ENCODE measurements around the gene VENTX.
"Not testable (repeated sequence)": the region's sequence is repeated elsewhere in the genome, so short reads cannot be mapped to it uniquely, and the experiment has no call there.

VENTX gene

GRCh38 chr10:133217800-133218589, 19.7 kb upstream of the VENTX start:
- DNase-seq = no peak

DNA sequence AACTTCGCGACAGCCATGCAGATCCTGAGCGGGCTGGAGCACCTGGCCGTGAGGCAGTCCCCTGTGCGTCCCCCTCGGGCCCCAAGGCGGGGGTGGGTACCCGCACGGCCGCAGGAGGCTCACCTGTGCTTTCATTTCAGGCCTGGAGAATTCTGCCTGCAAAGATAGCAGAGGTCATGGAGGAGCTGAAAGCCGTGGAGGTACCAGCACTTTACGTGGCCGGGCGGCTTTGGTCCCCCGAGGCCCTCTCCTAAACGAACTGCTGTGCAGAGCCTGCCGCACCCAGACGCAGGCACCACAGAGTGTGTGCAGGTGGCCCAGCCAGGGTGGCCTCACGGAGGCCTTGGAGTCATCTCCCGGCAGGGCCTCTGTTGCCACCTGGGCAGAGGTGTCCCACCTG, 18.8 kb upstream of the VENTX start:
- no peak for DNase-seq

DNA sequence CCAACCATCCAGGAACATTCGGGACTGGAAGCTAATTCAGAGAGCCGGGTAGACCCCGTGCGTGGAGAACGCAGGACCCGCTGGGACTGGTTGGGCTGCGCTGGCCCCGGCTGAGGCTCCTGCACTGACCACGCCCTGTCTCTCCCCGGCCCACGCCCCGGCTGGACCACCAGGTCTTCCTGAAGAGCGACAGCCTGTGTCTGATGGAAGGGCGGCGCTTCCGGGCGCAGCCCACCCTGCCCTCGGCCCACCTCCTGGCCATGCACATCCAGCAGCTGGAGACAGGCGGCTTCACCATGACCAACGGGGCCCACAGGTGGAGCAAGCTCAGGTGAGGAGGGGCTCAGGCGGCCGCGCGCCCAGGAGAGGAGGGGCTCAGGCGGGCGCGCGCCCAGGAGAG, 17.9 kb upstream of the VENTX start:
- no peak for DNase-seq

DNA sequence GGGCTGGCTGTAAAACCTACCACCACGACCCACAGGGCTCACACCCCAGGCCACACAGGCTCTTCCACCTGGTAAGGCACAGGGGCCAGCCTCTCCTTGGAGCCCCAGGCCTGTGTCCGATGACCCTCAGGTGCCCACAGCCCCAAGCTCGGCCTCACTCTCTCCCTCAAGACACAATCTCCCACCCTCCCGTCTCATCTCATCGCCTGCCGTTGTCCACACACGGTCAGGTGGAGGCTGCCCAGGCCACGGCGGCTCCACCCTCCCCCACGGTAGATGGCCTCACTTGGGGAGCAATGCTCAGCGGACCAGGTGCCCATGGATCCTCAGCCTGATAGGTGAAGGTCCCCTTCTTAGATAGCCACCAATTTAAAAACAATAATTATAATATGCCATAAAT, 16.3 kb upstream of the VENTX start:
- no peak for DNase-seq

DNA sequence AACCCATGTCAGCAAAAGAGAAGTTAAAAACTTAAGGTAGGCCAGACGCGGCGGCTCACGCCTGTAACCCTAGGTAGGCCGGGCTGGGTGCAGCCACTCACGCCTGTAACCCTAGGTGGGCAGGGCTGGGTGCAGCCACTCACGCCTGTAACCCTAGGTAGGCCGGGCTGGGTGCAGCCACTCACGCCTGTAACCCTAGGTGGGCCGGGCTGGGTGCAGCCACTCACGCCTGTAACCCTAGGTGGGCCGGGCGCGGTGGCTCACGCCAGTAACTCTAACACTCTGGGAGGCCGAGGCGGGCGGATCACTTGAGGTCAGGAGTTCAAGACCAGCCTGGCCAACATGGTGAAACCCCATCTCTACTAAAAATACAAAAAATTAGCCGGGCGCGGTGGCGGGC, 15.9 kb upstream of the VENTX start:
- not testable (repeated sequence) for DNase-seq

DNA sequence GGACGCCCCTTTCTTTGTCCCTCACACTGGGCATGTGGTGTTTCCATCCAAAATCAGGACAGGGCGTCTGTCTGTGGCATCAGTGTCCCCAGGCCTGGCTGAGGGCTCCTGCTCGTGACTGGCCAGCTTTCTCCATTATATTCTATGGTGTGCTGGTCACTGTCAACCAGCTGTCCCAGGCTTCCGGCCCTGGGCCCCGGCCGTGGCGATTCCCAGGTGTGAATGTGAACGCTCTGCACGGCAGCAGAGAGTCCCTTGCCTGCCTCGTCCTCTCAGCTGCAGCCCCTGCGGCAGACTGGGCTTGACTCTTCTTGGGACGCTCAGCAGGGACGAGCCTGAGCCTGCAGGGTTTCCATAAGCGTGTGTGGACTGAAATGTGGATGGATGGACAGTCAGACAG, 13.6 kb upstream of the VENTX start:
- DNase-seq = no peak

DNA sequence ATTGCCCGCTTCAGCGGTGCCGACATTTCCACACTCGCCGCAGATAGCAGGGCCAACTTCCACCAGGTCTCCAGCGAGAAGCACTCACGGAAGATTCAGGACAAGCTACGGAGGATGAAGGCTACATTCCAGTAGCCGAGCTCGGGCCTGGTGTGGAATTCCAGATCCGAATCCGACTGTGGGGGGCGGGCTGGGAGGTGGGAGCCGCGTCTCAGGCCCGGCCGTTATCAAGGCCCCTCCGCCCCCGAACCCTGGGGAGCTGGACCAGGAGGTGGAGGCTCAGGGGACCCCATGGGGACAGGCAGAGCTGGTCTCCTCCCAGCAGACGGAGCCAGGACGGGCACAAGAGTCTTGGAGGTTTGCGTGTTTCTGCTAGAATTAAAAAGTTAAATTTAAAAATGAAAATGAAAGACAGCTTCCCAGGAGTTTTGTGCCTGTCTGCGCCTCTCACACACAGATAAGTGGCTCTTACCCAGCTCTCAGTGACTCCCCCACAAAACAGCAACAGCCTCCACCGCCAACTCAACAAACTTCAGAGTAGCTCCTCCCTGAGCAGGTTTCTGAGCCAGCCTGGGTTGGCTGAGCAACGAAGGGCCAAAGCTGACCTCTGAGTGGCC, 12.8 kb upstream of the VENTX start:
- DNase-seq = no peak

DNA sequence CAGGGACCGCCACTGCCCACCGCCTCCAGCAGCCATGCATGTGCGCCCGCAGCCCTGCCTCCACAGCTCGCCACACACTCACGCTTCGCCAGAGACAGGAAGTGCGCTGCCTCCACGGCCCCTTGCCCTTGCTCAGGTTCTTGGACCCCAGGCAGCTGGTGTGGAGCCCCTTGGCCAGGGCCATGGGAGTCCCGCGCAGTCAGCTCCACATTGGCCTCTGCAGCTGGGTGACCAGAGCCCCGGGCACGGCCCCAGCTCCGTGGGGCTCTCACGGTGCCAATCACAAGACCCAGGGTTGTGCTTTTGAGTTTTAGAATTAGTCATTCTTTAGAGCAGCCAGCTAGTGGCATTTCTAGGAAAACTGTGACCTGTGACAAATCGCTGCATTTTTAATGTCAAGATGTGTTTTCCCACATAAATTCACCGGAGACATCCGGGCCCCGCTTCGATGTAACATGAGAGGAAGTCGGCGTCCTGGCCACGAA, 11.9 kb upstream of the VENTX start:
- no peak for DNase-seq

GRCh38 chr10:133226251-133226808, 11.3 kb upstream of the VENTX start:
- no peak for DNase-seq

- no peak for DNase-seq
These were observed 10.4 kb upstream of the VENTX start for GRCh38 chr10:133227256-133227655.

DNA sequence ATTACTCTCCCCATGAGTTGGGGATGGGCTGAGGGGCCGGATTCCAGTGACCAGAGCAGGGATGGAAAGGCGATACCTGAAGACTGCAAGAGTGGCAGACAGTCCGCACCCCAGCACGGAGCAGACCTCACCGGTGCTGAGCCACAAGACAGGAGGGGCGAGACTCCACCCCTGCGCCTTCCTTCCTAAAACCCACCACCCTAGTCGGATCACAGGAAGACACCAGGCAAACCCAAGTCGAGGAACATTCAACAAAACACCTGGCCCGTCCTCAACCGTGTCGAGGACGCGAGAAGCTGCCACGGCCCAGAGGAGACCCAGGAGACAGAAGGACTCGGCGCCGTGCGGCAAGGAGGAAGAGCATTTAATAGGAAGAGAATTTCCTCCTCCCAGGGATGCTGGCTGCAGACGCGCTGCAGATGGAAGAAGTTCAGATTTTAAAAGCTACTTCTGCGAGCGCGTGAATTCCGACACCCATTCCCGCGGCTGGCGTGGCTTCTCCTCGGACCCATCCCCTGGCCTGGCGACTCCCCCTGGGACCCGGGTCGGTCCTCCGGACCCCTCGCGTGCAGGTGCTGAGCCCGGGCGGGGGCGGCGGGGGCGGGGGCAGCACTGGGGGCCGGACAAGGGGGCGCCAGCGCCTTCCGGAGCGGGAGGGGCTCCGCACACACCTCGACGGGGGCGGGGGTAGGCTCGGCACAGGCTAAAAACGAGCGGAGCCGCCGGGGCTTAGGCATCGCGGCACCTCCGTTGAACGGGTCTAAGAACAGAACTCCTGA, 8.2 kb upstream of the VENTX start:
- no peak for DNase-seq

GRCh38 chr10:133230044-133230361, 7.7 kb upstream of the VENTX start, which contains the start of gene UTF1:
TSS of gene UTF1 (plus strand) at chr10:133230217. CDS start at chr10:133230289, 72 bp downstream.
- no peak for DNase-seq

DNA sequence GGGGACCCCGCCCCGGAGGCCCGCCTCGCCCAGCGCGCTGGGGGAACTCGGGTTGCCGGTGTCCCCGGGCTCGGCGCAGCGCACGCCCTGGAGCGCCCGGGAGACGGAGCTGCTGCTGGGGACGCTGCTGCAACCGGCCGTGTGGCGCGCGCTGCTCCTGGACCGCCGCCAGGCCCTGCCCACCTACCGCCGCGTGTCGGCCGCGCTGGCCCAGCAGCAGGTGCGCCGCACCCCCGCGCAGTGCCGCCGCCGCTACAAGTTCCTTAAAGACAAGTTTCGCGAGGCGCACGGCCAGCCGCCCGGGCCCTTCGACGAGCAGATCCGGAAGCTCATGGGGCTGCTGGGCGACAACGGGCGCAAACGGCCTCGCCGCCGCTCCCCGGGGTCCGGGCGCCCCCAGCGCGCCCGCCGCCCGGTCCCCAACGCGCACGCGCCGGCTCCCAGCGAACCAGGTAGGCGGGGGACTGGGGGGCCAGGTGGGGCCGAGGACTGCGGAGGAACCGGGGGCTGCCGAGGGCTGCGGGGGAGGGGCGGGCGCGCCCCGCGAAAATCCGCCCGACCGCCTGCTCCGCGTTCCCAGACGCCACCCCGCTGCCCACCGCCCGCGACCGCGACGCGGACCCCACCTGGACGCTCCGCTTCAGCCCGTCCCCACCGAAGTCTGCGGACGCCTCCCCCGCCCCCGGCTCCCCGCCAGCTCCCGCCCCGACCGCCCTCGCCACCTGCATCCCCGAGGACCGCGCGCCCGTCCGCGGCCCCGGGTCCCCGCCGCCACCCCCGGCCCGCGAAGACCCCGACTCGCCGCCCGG, 7.1 kb upstream of the VENTX start:
- no peak for DNase-seq

DNA sequence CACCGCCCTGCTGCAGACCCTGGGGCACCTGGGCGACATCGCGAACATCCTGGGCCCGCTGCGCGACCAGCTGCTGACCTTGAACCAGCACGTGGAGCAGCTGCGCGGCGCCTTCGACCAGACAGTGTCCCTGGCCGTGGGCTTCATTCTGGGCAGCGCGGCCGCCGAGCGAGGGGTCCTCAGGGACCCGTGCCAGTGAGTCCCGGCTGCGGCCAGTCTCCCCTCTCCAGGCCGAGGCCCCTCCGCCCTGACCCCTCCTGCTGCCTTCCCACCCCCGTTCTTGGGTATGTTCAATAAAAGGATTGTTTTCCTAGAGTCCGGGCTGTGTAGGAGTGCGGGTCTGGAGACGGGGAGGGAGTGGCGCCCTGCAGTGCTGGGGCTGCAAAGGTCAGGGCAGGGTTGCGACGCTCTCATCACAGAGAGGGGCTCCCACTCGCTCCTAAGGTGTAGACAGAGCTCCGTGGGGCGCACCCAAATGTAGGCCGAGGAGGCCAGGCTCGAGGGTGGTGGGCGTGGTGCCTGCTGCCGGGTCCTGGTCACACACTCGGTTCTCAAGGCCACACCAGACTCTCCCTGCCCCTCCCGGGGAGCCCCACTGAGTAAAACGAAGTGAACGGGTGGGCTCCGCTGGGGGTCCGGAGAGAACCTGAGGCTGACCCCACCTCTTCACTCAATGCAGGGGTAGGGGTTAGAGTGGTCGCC, 6.3 kb upstream of the VENTX start:
- DNase-seq = no peak

DNA sequence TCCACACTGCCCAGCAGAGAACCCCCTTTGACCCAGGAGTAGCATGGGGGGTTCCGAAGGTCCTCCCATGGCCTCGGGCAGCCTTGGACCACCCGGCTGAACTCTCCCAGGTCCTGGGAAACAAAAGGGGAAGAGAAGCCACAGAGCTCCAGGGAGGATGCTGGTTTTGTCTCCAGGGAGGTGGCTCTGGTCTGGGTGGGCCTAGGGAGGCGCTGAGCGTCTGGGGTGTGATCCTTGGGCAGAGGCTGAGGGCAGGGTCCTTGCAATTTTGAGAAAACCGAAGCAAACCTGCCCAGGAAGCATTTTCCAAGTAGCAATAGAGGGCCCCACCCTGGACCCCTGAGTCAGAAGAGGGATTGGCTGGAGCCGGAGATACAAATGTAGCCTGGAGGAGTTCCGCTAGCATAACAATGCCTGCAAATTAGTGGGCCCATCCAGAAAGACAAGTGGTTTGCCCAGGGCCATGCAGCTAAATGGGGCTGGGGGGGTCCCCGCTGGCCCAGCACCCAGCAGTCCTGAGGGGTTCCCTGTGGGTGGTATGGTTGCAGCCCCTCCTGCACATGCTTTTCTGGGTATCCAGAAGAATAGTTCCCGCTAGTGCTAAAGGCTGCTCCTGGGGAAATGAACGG, 5.6 kb upstream of the VENTX start:
- no peak for DNase-seq

- DNase-seq = not testable (repeated sequence)
These were observed 2.9 kb upstream of the VENTX start for GRCh38 chr10:133234796-133235195.

GRCh38 chr10:133235265-133235855, 2.3 kb upstream of the VENTX start:
- no peak for DNase-seq

- peak; percentile 27 for DNase-seq
These were observed 1.7 kb upstream of the VENTX start for GRCh38 chr10:133235932-133236331.

DNA sequence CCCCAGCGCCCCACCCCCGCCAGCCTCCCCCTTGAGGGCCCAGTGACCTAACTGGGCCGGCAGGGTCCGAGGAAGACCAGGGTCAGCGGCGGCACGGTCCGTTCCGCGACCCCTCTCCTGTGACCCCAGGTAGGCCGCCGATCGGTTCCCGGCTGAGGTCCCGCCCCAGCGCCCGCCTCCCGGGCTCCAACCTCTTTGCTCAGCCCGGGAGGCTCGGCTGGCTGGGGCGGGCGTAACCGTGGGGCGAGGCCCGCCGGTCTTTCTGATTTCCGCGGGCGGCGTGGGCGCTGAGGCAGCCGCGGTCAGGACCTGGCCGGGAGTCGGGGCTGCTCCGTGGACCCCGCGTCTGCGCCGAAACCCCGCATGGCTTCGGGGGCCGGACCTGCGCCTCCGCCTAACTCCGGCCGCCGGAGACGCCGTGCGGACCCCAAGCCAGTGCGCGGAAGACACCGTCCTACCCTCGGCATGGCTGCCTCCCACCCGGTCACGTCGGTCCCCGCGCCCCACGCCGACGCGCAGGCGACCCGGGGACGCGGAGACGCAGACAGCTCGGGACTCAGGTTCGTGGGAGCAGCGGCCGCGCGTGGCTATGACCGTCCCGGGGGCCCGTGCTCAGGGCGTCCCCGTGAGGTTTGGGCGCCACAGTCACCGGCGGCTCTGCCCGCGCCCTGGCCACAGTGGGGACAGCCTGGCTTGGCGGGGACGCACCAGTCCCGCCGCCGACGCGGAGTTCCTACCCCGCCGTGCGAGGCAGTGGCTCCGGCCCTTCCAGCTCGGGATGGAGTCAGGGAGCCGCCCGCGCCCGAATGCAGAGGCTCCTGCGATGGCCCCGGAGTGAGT, 1.0 kb upstream of the VENTX start:
- DNase-seq = peak; percentile 34

GRCh38 chr10:133237241-133237587, 441 bp upstream of the VENTX start:
- DNase-seq = no peak
